Measurements from ENCODE around the gene LTA.
"Not testable (repeated sequence)": the region's sequence is repeated elsewhere in the genome, so short reads cannot be mapped to it uniquely, and the experiment has no call there.

LTA gene

DNA sequence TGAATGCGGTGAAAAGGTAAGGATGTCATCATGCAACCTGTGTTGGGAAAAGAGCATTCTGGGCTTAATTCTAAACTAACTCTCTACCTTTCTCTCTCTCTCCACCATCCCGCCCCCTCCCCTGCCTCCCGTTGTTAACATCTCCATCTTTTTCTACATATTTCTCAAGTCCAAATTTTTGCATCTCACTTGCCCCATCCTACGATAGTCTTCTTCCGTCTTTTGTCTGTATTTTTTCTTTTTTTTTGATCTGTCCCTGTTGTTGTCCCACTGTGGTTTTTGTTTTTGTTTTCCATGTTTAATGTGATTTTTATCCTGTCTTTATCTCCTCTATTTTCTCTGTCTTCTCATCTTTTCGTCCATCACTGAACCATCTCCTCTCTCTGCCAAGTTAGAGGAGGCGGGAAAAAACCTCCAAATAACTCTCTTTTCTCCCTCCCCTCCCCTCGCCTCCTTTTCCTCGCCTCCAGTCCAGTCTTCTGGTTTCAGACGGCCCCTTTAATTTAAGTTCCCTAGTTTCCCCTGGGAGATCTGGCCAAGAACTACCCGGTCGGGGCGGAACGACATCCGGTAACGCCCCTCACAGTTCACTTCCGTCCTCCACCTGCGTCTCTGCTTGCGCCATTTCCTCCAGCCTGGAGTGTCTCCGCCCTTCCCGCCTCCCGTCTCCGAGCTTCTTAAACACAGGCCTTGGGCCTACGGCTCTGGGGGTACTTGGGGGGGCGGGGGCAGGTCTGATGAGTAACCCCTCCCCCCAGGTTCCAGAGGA lies 24.9 kb upstream of the LTA start, which contains the start of gene NFKBIL1:
TSS of gene NFKBIL1 (plus strand) at position 651 of the 769 bp plus-strand sequence. CDS start at position 738, 87 bp downstream.
- DNase-seq (ENCODE audit: low spot score), result peak; percentile 92
- POLR2A ChIA-PET (ENCODE audit: low non-redundant PET), result no interaction called here
- peak within 1 kb of the TSS; percentile 76 for H3K27ac ChIP-seq
- CTCF ChIA-PET, result interaction anchor here (0.6 to 6.3 kb wide), 12 partner anchors 12 to 320 kb away, joined by 3 to 96 read pairs (median 4); partner anchors contain the start of gene LTB
- TF ChIP-seq, protein P1, sequence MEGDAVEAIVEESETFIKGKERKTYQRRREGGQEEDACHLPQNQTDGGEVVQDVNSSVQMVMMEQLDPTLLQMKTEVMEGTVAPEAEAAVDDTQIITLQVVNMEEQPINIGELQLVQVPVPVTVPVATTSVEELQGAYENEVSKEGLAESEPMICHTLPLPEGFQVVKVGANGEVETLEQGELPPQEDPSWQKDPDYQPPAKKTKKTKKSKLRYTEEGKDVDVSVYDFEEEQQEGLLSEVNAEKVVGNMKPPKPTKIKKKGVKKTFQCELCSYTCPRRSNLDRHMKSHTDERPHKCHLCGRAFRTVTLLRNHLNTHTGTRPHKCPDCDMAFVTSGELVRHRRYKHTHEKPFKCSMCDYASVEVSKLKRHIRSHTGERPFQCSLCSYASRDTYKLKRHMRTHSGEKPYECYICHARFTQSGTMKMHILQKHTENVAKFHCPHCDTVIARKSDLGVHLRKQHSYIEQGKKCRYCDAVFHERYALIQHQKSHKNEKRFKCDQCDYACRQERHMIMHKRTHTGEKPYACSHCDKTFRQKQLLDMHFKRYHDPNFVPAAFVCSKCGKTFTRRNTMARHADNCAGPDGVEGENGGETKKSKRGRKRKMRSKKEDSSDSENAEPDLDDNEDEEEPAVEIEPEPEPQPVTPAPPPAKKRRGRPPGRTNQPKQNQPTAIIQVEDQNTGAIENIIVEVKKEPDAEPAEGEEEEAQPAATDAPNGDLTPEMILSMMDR (conservative IDR thresholded peaks at IDR 0.05; ENCODE audit: low read depth), result peak; percentile 62

DNA sequence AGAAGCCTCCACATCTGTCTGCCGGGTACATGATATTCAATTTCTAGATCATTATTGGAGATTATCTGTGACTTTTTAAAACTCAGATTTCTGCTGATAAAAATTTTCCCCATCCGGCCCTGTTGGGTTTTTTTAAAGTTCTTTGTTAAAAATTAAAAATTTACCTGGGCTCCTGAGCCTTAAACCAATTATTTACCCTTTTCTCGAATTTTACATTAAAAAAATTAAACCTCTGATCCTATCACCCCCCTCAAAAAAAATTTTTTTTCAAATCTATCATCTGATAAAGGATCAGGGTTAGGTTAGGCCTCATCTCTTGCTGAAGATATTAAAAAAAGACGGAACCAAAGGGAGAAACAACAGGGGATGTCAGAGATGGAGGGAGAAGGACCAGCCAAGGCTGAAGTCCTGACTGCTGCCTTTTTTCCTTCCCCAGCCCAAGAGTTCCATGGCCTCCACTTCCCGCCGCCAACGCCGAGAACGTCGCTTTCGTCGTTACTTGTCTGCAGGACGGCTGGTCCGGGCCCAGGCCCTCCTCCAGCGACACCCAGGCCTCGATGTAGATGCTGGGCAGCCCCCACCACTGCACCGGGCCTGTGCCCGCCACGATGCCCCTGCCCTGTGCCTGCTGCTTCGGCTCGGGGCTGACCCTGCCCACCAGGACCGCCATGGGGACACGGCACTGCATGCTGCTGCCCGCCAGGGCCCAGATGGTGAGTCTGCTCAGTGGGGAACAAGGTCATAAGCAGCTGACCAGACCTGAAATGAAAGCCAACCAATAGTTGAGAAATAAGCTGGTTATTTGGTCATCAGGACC lies 24.2 kb upstream of the LTA start:
- H3K27ac ChIP-seq, result peak overlapping the region; percentile 76
- TF ChIP-seq, protein P1 (conservative IDR thresholded peaks at IDR 0.05; ENCODE audit: low read depth), result no peak
- ChIA-PET CTCF (interaction anchor here (0.7 to 6.3 kb wide), 2 partner anchors 36 to 51 kb away, joined by 5 to 96 read pairs; no protein-coding TSS in a partner anchor), POLR2A (ENCODE audit: low non-redundant PET) (no interaction called here)
- DNase-seq (ENCODE audit: low spot score), result no peak

DNA sequence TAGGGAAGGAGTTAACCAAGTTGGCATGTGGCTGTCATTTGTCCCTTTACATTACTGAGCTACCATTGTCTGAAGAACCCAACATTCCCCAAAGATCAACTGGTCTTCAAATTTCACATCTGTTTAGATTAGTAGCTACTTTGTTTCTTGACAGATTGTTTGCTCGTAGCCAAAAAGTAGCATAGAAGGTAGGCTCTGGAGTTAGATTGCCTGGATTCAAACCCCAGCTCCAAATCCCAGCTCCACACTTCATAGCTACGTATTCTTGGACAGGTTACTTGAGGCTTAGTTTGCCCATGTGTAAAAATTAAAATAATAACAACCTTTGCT lies 23.6 kb upstream of the LTA start:
- TF ChIP-seq, protein P1 (conservative IDR thresholded peaks at IDR 0.05; ENCODE audit: low read depth), result no peak
- DNase-seq (ENCODE audit: low spot score), result no peak
- ChIA-PET POLR2A (ENCODE audit: low non-redundant PET) (no interaction called here), CTCF (interaction anchor here (6.3 kb wide), 1 partner anchor 50 kb away, joined by 96 read pairs; no protein-coding TSS in a partner anchor)
- peak overlapping the region; percentile 76 for H3K27ac ChIP-seq

DNA sequence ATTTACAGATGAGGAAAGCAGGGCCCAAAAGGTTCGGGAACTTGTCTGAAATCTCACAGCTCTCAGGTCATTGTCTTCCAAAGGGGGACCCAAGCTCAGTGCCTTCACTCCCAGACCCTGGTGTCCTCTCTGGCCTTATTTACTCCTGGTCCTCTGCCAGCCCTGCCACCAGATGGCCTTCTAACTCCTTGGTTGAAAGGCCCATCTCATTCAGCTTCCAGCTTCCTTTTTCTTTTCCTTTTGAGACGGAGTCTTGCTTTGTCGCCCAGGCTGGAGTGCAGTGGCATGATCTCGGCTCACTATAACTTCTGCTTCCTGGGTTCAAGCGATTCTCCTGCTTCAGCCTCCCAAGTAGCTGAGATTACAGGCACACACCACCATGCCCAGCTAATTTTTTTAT lies 20.7 kb upstream of the LTA start:
- DNase-seq (ENCODE audit: low spot score), result not testable (repeated sequence)
- ChIA-PET CTCF (interaction anchor here (0.6 to 1.5 kb wide), 4 partner anchors 30 to 57 kb away, joined by 3 to 16 read pairs (median 6); no protein-coding TSS in a partner anchor), POLR2A (ENCODE audit: low non-redundant PET) (interaction anchor here (0.6 to 1.1 kb wide), 2 partner anchors 47 to 139 kb away, joined by 3 to 10 read pairs; no protein-coding TSS in a partner anchor)
- H3K27ac ChIP-seq, result peak overlapping the region; percentile 16; the same call in 1 of the 2 replicates

DNA sequence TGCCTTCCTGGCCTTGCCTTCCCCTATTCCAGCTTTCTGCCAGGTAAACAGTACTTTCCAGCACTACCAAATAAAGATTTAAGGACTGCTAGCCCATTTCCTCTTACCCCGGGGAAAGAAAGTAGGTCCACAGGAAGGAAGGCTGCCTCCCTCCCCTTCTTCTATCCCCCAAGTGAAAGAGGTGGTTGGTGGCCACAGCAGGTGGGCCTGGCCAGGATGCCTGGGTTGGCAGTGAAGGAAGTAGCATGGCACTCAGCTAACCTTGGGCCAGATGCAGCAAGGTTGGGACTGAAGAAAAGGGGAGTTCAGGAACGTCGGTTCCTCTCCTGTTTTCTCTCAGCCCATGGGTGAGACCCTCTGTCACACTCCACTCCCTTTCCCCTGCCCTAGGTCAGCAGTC lies 15.8 kb upstream of the LTA start:
- no peak for DNase-seq (ENCODE audit: low spot score)
- no peak overlapping the region for H3K27ac ChIP-seq
- POLR2A ChIA-PET (ENCODE audit: low non-redundant PET), result no interaction called here
- TF ChIP-seq, protein P1 (conservative IDR thresholded peaks at IDR 0.05; ENCODE audit: low read depth), result no peak
- CTCF ChIA-PET, result interaction anchor here (1.7 kb wide), 1 partner anchor 42 kb away, joined by 9 read pairs; no protein-coding TSS in a partner anchor

DNA sequence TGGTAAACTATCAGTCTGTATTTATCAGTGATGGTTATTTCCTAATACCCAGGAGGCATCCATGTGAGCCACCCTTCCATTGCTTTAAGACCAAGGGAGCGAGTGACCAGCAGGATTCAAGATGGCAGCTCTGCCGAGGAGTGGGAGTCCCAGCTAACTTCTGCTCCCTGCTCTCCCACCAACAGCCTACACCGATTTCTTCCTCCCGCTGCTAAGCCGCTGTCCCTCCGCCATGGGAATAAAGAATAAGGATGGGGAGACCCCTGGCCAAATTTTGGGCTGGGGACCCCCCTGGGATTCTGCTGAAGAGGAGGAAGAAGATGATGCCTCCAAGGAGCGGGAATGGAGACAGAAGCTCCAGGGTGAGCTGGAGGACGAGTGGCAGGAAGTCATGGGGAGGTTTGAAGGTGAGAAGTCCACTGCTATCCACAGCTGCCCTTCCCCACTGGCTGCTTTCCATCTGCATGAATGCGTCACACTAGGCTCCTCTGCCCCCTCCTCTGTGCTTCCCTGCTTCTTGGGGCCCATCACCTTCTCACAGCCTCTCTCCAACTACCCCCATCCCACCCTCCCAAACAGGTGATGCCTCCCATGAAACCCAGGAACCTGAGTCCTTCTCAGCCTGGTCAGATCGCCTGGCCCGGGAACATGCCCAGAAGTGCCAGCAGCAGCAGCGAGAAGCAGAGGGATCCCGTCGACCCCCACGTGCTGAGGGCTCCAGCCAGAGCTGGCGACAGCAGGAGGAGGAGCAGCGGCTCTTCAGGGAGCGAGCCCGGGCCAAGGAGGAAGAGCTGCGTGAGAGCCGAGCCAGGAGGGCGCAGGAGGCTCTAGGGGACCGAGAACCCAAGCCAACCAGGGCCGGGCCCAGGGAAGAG lies 14.4 kb upstream of the LTA start:
- TF ChIP-seq, protein P1 (conservative IDR thresholded peaks at IDR 0.05; ENCODE audit: low read depth), result no peak
- CTCF ChIA-PET, result interaction anchor here (1.3 kb wide), 1 partner anchor 23 kb away, joined by 3 read pairs; no protein-coding TSS in a partner anchor
- no peak for DNase-seq (ENCODE audit: low spot score)
- POLR2A ChIA-PET (ENCODE audit: low non-redundant PET), result no interaction called here
- peak overlapping the region; percentile 57 for H3K27ac ChIP-seq
